Neural cell (in vitro differentiated cells): ENCODE results near the gene MTERF2. TPM values are rescaled to one million over a fixed set of nuclear protein-coding genes. Genes with fewer than 3 reads are reported as not detected.

ENCODE experiments used
- H2AFZ ChIP-seq: fragments of 200-600, 300-800 bp; sonication (generic), shearing (Covaris generic); 2 replicates; pipeline ENCODE4 v1.6.0; 2014; ENCODE audit warnings: low read depth, mild to moderate bottlenecking, antibody characterized with exemption, low read length, moderate library complexity
- H3F3A ChIP-seq: fragments of 200-600 bp; shearing (Covaris generic); 2 replicates; pipeline ENCODE4 v1.6.1; 2016; ENCODE audit warnings: mild to moderate bottlenecking, moderate library complexity, mixed read lengths, antibody characterized with exemption, low read length; ENCODE audit not compliant: insufficient read depth, poor library complexity, severe bottlenecking
- H3K27ac ChIP-seq: fragments of 200-600, 300-800 bp; sonication (generic), shearing (Covaris generic); 2 replicates; pipeline ENCODE4 v1.5.1; 2014; ENCODE audit warnings: mild to moderate bottlenecking, low read length, moderate library complexity
- H3K27me3 ChIP-seq: fragments of 300-800, 200-600 bp; sonication (generic), shearing (Covaris generic); 2 replicates; pipeline ENCODE4 v1.6.0; 2014; ENCODE audit warnings: mild to moderate bottlenecking, low read depth, low read length, moderate library complexity; ENCODE audit not compliant: insufficient read depth
- H3K36me3 ChIP-seq: fragments of 300-800, 200-600 bp; sonication (generic), shearing (Covaris generic); 2 replicates; pipeline ENCODE4 v1.5.1; 2014; ENCODE audit warnings: mild to moderate bottlenecking, antibody characterized with exemption, low read length, moderate library complexity; ENCODE audit not compliant: insufficient read depth
- H3K4me2 ChIP-seq: fragments of 300-800, 200-600 bp; sonication (generic), shearing (Covaris generic); 2 replicates; pipeline ENCODE4 v1.6.0; 2014; ENCODE audit warnings: mild to moderate bottlenecking, low read length
- H3K4me3 ChIP-seq: fragments of 300-800, 200-600 bp; sonication (generic), shearing (Covaris generic); 2 replicates; pipeline ENCODE4 v1.5.1; 2014; ENCODE audit warnings: mild to moderate bottlenecking, low read length, moderate library complexity
- H3K79me2 ChIP-seq: fragments of 200-600 bp; shearing (Covaris generic); replicated peaks from 2 replicates; pipeline ENCODE4 v1.6.0; 2014; ENCODE audit warnings: mild to moderate bottlenecking, low read length, moderate library complexity; ENCODE audit not compliant: insufficient read depth
- H3K9ac ChIP-seq: fragments of 300-800, 200-600 bp; sonication (generic), shearing (Covaris generic); 2 replicates; pipeline ENCODE4 v1.6.1; 2016; ENCODE audit warnings: mild to moderate bottlenecking, low read length, mixed read lengths
- H3K9me2 ChIP-seq: fragments of 200-600 bp; shearing (Covaris generic); 2 replicates; pipeline ENCODE4 v1.6.1; 2016; ENCODE audit warnings: mild to moderate bottlenecking, low read length, mixed read lengths; ENCODE audit not compliant: insufficient read depth
- H3K9me3 ChIP-seq: fragments of 200-600, 300-800 bp; sonication (generic), shearing (Covaris generic); 2 replicates; pipeline ENCODE4 v1.6.1; 2016; ENCODE audit warnings: mild to moderate bottlenecking, mixed run types, low read length, moderate library complexity, mixed read lengths
- H4K20me1 ChIP-seq: fragments of 200-600 bp; shearing (Covaris generic); 2 replicates; pipeline ENCODE4 v1.6.1; 2016; ENCODE audit warnings: mild to moderate bottlenecking, mixed run types; ENCODE audit not compliant: insufficient read depth
- EP300 ChIP-seq: fragments of 450-650 bp; conservative IDR thresholded peaks from 2 replicates; pipeline ENCODE4 v1.6.1; 2014; ENCODE audit warnings: antibody characterized with exemption, mild to moderate bottlenecking, moderate library complexity; ENCODE audit not compliant: poor library complexity, severe bottlenecking
- EZH2 ChIP-seq: fragments of 200-600, 300-800 bp; shearing (Covaris generic), sonication (generic); IDR thresholded peaks from 2 replicates; pipeline ENCODE4 v1.6.1; 2014; ENCODE audit warnings: antibody characterized with exemption, low read length, borderline replicate concordance, mild to moderate bottlenecking; ENCODE audit not compliant: insufficient read depth, poor library complexity, severe bottlenecking
- MXI1 ChIP-seq: fragments of 450-650 bp; conservative IDR thresholded peaks from 2 replicates; pipeline ENCODE4 v1.6.1; 2014; ENCODE audit warnings: antibody characterized with exemption, mild to moderate bottlenecking; ENCODE audit not compliant: poor library complexity, severe bottlenecking
- POLR2AphosphoS5 ChIP-seq: IDR thresholded peaks from 2 replicates; pipeline ENCODE4 v1.6.1; 2012
- RAD21 ChIP-seq: fragments of 450-650 bp; conservative IDR thresholded peaks from 2 replicates; pipeline ENCODE4 v1.6.1; 2014; ENCODE audit warnings: antibody characterized with exemption, mild to moderate bottlenecking, moderate library complexity
- SMC3 ChIP-seq: fragments of 450-650 bp; conservative IDR thresholded peaks from 2 replicates; pipeline ENCODE4 v1.6.1; 2014; ENCODE audit warnings: antibody characterized with exemption, mild to moderate bottlenecking, moderate library complexity; ENCODE audit not compliant: poor library complexity
- TAF1 ChIP-seq: IDR thresholded peaks from 2 replicates; pipeline ENCODE4 v1.6.1; 2012; ENCODE audit warnings: low read depth
- polyA plus RNA-seq: library from polyadenylated mRNA; depleted of rRNA; stranded (reverse); fragments of >200 nt; gene quantifications from 2 replicates; pipeline ENCODE4 v1.2.3, GENCODE V29; 2014
- TF ChIP-seq, protein P1 (sequence below): IDR thresholded peaks from 2 replicates; pipeline ENCODE4 v1.6.1; 2012; ENCODE audit warnings: borderline replicate concordance
- TF ChIP-seq, protein P2 (sequence below): fragments of 450-650 bp; IDR thresholded peaks from 2 replicates; pipeline ENCODE4 v1.5.1; 2014; ENCODE audit warnings: antibody characterized with exemption, mild to moderate bottlenecking, moderate library complexity; ENCODE audit not compliant: poor library complexity, severe bottlenecking

MTERF2 gene
- polyA plus RNA-seq, 1 donor from 2014 or later, result 47.8 TPM

DNA sequence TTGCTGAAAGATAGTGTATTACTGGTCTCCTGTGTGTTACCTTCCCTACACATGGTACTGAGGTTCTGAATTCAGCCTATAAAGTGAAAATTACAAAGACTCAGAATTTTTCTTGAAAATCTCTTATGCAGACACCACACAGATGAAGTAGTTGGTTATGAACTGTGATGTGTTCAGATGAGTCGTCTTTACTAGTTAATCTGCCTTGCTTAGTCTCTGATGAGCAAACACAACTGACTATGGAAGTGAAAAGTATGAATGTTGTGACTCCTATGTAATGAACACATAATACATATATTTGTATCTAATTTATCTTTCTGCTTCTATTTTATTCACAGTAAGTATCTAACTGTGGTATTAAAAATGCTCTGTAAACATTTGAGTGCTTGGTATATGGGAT lies 4.7 kb downstream of the MTERF2 start:
- no peak overlapping the region for H2AFZ ChIP-seq
- H3K79me2 ChIP-seq, result no peaks in the 10 kb centered on the region
- no peaks in the 10 kb centered on the region for H3K27me3 ChIP-seq
- H3K9me2 ChIP-seq, result no peaks in the 10 kb centered on the region
- TF ChIP-seq EZH2, result no peak
- TF ChIP-seq, protein P1, sequence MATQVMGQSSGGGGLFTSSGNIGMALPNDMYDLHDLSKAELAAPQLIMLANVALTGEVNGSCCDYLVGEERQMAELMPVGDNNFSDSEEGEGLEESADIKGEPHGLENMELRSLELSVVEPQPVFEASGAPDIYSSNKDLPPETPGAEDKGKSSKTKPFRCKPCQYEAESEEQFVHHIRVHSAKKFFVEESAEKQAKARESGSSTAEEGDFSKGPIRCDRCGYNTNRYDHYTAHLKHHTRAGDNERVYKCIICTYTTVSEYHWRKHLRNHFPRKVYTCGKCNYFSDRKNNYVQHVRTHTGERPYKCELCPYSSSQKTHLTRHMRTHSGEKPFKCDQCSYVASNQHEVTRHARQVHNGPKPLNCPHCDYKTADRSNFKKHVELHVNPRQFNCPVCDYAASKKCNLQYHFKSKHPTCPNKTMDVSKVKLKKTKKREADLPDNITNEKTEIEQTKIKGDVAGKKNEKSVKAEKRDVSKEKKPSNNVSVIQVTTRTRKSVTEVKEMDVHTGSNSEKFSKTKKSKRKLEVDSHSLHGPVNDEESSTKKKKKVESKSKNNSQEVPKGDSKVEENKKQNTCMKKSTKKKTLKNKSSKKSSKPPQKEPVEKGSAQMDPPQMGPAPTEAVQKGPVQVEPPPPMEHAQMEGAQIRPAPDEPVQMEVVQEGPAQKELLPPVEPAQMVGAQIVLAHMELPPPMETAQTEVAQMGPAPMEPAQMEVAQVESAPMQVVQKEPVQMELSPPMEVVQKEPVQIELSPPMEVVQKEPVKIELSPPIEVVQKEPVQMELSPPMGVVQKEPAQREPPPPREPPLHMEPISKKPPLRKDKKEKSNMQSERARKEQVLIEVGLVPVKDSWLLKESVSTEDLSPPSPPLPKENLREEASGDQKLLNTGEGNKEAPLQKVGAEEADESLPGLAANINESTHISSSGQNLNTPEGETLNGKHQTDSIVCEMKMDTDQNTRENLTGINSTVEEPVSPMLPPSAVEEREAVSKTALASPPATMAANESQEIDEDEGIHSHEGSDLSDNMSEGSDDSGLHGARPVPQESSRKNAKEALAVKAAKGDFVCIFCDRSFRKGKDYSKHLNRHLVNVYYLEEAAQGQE, result no peak
- TF ChIP-seq MXI1, result no peak
- TF ChIP-seq SMC3, result no peak
- TF ChIP-seq EP300, result no peak
- TF ChIP-seq POLR2AphosphoS5, result no peak
- TF ChIP-seq, protein P2, sequence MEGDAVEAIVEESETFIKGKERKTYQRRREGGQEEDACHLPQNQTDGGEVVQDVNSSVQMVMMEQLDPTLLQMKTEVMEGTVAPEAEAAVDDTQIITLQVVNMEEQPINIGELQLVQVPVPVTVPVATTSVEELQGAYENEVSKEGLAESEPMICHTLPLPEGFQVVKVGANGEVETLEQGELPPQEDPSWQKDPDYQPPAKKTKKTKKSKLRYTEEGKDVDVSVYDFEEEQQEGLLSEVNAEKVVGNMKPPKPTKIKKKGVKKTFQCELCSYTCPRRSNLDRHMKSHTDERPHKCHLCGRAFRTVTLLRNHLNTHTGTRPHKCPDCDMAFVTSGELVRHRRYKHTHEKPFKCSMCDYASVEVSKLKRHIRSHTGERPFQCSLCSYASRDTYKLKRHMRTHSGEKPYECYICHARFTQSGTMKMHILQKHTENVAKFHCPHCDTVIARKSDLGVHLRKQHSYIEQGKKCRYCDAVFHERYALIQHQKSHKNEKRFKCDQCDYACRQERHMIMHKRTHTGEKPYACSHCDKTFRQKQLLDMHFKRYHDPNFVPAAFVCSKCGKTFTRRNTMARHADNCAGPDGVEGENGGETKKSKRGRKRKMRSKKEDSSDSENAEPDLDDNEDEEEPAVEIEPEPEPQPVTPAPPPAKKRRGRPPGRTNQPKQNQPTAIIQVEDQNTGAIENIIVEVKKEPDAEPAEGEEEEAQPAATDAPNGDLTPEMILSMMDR, result no peak
- no peak for TF ChIP-seq TAF1
- TF ChIP-seq RAD21, result no peak
- no peak overlapping the region for H3K9ac ChIP-seq
- H4K20me1 ChIP-seq, result no peaks in the 10 kb centered on the region
- H3K9me3 ChIP-seq, result no peaks in the 10 kb centered on the region
- H3K36me3 ChIP-seq, result peaks cover 4% of the 10 kb centered on the region
- no peaks in the 10 kb centered on the region for H3F3A ChIP-seq
- no peak overlapping the region for H3K27ac ChIP-seq
- H3K4me3 ChIP-seq, result no peak overlapping the region
- no peak overlapping the region for H3K4me2 ChIP-seq

DNA sequence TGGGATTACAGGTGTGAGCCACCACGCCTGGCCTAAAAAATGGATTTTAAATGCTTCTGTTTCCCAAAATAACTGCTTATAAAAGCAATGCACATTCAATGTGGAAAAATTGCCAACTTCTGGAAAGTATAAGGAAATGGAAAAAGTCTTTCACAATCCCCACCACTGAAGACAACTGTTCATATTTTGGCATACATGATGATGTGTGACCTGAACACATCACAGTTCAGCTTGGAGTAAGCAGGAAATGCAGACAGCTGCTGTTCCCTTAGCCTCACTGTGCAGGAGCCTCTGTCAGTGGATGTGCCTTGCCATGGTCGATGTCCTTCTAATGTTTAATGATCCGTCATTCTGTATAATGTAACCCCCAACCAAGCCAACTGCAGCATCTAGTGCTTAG lies 5.2 kb downstream of the MTERF2 start:
- H3K27me3 ChIP-seq, result no peaks in the 10 kb centered on the region
- H3K36me3 ChIP-seq, result peaks cover 4% of the 10 kb centered on the region
- no peaks in the 10 kb centered on the region for H3K9me2 ChIP-seq
- H3K27ac ChIP-seq, result no peak overlapping the region
- H2AFZ ChIP-seq, result no peak overlapping the region
- no peaks in the 10 kb centered on the region for H4K20me1 ChIP-seq
- no peaks in the 10 kb centered on the region for H3F3A ChIP-seq
- TF ChIP-seq, protein P1, result no peak
- TF ChIP-seq, protein P2, result no peak
- TF ChIP-seq SMC3 (no peak), POLR2AphosphoS5 (no peak), RAD21 (no peak), MXI1 (no peak), TAF1 (no peak)
- no peak overlapping the region for H3K4me2 ChIP-seq
- no peak overlapping the region for H3K9ac ChIP-seq
- H3K4me3 ChIP-seq, result no peak overlapping the region
- no peaks in the 10 kb centered on the region for H3K9me3 ChIP-seq
- no peaks in the 10 kb centered on the region for H3K79me2 ChIP-seq
